H9 (cell line): Measurements from ENCODE around the gene SDR39U1. TPM values are rescaled to one million over a fixed set of nuclear protein-coding genes. Genes with fewer than 3 reads are reported as not detected.

Source experiments
- DNase-seq: peaks from one replicate; pipeline ENCODE4 v3.0.0-alpha.2; 2017
- H2AFZ ChIP-seq: one replicate; pipeline ENCODE4 v1.6.1; 2013; ENCODE audit warnings: mild to moderate bottlenecking, low read length, control low read depth, moderate library complexity
- H2AK5ac ChIP-seq: 2 replicates; pipeline ENCODE4 v1.6.1; 2013; ENCODE audit warnings: low read length, control low read depth, mixed read lengths; ENCODE audit not compliant: insufficient read length
- H2BK120ac ChIP-seq: one replicate; pipeline ENCODE4 v1.6.1; 2013; ENCODE audit warnings: low read depth, mild to moderate bottlenecking, low read length, control low read depth, inconsistent platforms; ENCODE audit not compliant: poor library complexity, severe bottlenecking
- H2BK12ac ChIP-seq: 2 replicates; pipeline ENCODE4 v1.6.1; 2013; ENCODE audit warnings: low read length, control low read depth, mixed read lengths, low read depth; ENCODE audit not compliant: insufficient read length
- H2BK15ac ChIP-seq: 2 replicates; pipeline ENCODE4 v1.6.1; 2013; ENCODE audit warnings: low read depth, low read length, control low read depth
- H2BK20ac ChIP-seq: one replicate; pipeline ENCODE4 v1.6.1; 2013; ENCODE audit warnings: low read depth, mild to moderate bottlenecking, low read length, control low read depth, inconsistent platforms; ENCODE audit not compliant: poor library complexity, severe bottlenecking
- H2BK5ac ChIP-seq: 2 replicates; pipeline ENCODE4 v1.6.1; 2013; ENCODE audit warnings: low read length, control low read depth, mixed read lengths; ENCODE audit not compliant: insufficient read length
- H3K14ac ChIP-seq: 2 replicates; pipeline ENCODE4 v1.6.1; 2013; ENCODE audit warnings: low read length, control low read depth; ENCODE audit not compliant: insufficient read depth
- H3K18ac ChIP-seq: 2 replicates; pipeline ENCODE4 v1.6.1; 2013; ENCODE audit warnings: low read depth, mild to moderate bottlenecking, mixed read lengths, low read length, control low read depth; ENCODE audit not compliant: insufficient read length
- H3K23ac ChIP-seq: 2 replicates; pipeline ENCODE4 v1.6.1; 2013; ENCODE audit warnings: low read length, control low read depth, mixed read lengths, low read depth; ENCODE audit not compliant: insufficient read length
- H3K23me2 ChIP-seq: 2 replicates; pipeline ENCODE4 v1.6.1; 2013; ENCODE audit warnings: low read depth, mild to moderate bottlenecking, mixed read lengths, low read length, control low read depth; ENCODE audit not compliant: insufficient read length, poor library complexity, severe bottlenecking
- H3K27ac ChIP-seq: 2 replicates; pipeline ENCODE4 v1.5.1; 2013; ENCODE audit warnings: low read length, control low read depth, mixed read lengths, low read depth; ENCODE audit not compliant: insufficient read length
- H3K27me3 ChIP-seq: 2 replicates; pipeline ENCODE4 v1.6.1; 2013; ENCODE audit warnings: low read length, control low read depth, inconsistent platforms; ENCODE audit not compliant: insufficient read depth
- H3K4ac ChIP-seq: 2 replicates; pipeline ENCODE4 v1.6.1; 2013; ENCODE audit warnings: low read depth, mild to moderate bottlenecking, control low read depth, inconsistent platforms, low read length, moderate library complexity
- H3K4me1 ChIP-seq: 2 replicates; pipeline ENCODE4 v1.6.1; 2013; ENCODE audit warnings: low read length, control low read depth, inconsistent platforms; ENCODE audit not compliant: insufficient read depth
- H3K4me2 ChIP-seq: 2 replicates; pipeline ENCODE4 v1.6.1; 2013; ENCODE audit warnings: low read length, control low read depth, mixed read lengths; ENCODE audit not compliant: insufficient read length, insufficient read depth
- H3K56ac ChIP-seq: 2 replicates; pipeline ENCODE4 v1.6.1; 2013; ENCODE audit warnings: low read depth, mild to moderate bottlenecking, mixed read lengths, low read length, control low read depth; ENCODE audit not compliant: insufficient read length
- H3K79me1 ChIP-seq: 2 replicates; pipeline ENCODE4 v1.6.1; 2013; ENCODE audit warnings: low read depth, mild to moderate bottlenecking, moderate library complexity, low read length, control low read depth, inconsistent platforms; ENCODE audit not compliant: insufficient read depth, poor library complexity, severe bottlenecking
- H3K79me2 ChIP-seq: 2 replicates; pipeline ENCODE4 v1.6.1; 2013; ENCODE audit warnings: low read length, control low read depth, inconsistent platforms; ENCODE audit not compliant: insufficient read depth
- H3K9ac ChIP-seq: 2 replicates; pipeline ENCODE4 v1.6.1; 2013; ENCODE audit warnings: low read length, control low read depth, mixed read lengths; ENCODE audit not compliant: insufficient read length; ENCODE audit errors: extremely low read depth
- H3K9me3 ChIP-seq: one replicate; pipeline ENCODE4 v1.6.1; 2013; ENCODE audit warnings: low read depth, low read length, inconsistent platforms; ENCODE audit not compliant: control insufficient read depth
- H3T11ph ChIP-seq: one replicate; pipeline ENCODE4 v1.6.1; 2013; ENCODE audit warnings: mild to moderate bottlenecking, low read length, control low read depth, inconsistent platforms
- H4K20me1 ChIP-seq: one replicate; pipeline ENCODE4 v1.6.1; 2013; ENCODE audit not compliant: control insufficient read depth, insufficient read length, insufficient read depth
- H4K5ac ChIP-seq: 2 replicates; pipeline ENCODE4 v1.6.1; 2013; ENCODE audit warnings: low read depth, mild to moderate bottlenecking, mixed read lengths, low read length, control low read depth; ENCODE audit not compliant: insufficient read length
- H4K8ac ChIP-seq: replicated peaks from 2 replicates; pipeline ENCODE4 v1.6.1; 2013; ENCODE audit warnings: low read length, control low read depth, mixed read lengths, low read depth; ENCODE audit not compliant: insufficient read length
- H4K91ac ChIP-seq: 2 replicates; pipeline ENCODE4 v1.6.1; 2013; ENCODE audit warnings: low read depth, mild to moderate bottlenecking, moderate library complexity, mixed read lengths, low read length, control low read depth; ENCODE audit not compliant: insufficient read length
- H3K27ac Mint-ChIP-seq, 3 experiments: 2 replicates in 2 of 3; 3 replicates in 1 of 3; pipeline ENCODE4 v1.8.0; 2020 to 2021; ENCODE audit warnings: mixed read lengths in 3 of 3, mild to moderate bottlenecking in 1 of 3, moderate library complexity in 1 of 3
- H3K27me3 Mint-ChIP-seq: 2 replicates; pipeline ENCODE4 v1.8.0; 2021; ENCODE audit warnings: low read depth, mild to moderate bottlenecking, moderate library complexity, mixed read lengths
- H3K36me3 Mint-ChIP-seq, 3 experiments: 2 replicates in 2 of 3; 3 replicates in 1 of 3; pipeline ENCODE4 v1.8.0; 2020 to 2021; ENCODE audit warnings: low read depth in 3 of 3, mixed read lengths in 3 of 3; ENCODE audit not compliant: insufficient read depth in 1 of 3
- H3K4me1 Mint-ChIP-seq, 2 experiments: 2 replicates each; pipeline ENCODE4 v1.8.0; 2020; ENCODE audit warnings: mixed read lengths in 2 of 2
- H3K4me3 Mint-ChIP-seq, 2 experiments: 2 replicates in 1 of 2; 3 replicates in 1 of 2; pipeline ENCODE4 v1.8.0; 2020 to 2021; ENCODE audit warnings: mild to moderate bottlenecking in 2 of 2, mixed read lengths in 2 of 2, moderate library complexity in 1 of 2
- H3K9me3 Mint-ChIP-seq, 2 experiments: 2 replicates in 1 of 2; 3 replicates in 1 of 2; pipeline ENCODE4 v1.8.0; 2020; ENCODE audit warnings: mild to moderate bottlenecking in 2 of 2, mixed read lengths in 2 of 2, moderate library complexity in 1 of 2
- CTCF ChIP-seq: fragments of 200-600 bp; sonication (generic); conservative IDR thresholded peaks from 3 replicates; pipeline ENCODE4 v1.8.0; 2021; ENCODE audit warnings: antibody characterized with exemption, mild to moderate bottlenecking
- WGBS: extraction: QIAGEN DNeasy Blood & Tissue Kit; methylation state at CpG from one replicate; pipeline ENCODE4 v1.1.7; 2013; ENCODE audit warnings: missing lambda C conversion rate, low lambda C conversion rate, mixed read lengths; ENCODE audit not compliant: insufficient read length; ENCODE audit errors: extremely low coverage; 5-methylcytosine and 5-hydroxymethylcytosine counted together
- total RNA-seq: library from RNA; stranded (reverse); gene quantifications from 2 replicates; pipeline ENCODE4 v1.2.1, GENCODE V29; 2021

SDR39U1 gene
- total RNA-seq, 1 experiment from 2014 or later, result 56.2 TPM

- Histone ChIP-seq H4K20me1 (no peaks in the 10 kb centered on the region), H3K79me2 (no peaks in the 10 kb centered on the region), H3K27ac (no peak overlapping the region), H2BK120ac (no peak overlapping the region), H3K4ac (no peak overlapping the region), H4K5ac (no peak overlapping the region), H3K4me1 (no peaks in the 10 kb centered on the region), H2AFZ (no peak overlapping the region), H3K9me3 (no peaks in the 10 kb centered on the region), H3T11ph (no peak overlapping the region), H2BK12ac (no peak overlapping the region), H2BK15ac (no peak overlapping the region), H3K18ac (no peak overlapping the region), H4K8ac (no peak overlapping the region), H3K4me2 (no peak overlapping the region), H4K91ac (no peak overlapping the region), H3K23me2 (peaks cover 2% of the 10 kb centered on the region), H3K79me1 (no peaks in the 10 kb centered on the region), H3K9ac (no peak overlapping the region), H3K14ac (no peak overlapping the region), H2BK5ac (no peak overlapping the region), H3K23ac (no peak overlapping the region), H3K27me3 (no peaks in the 10 kb centered on the region), H3K56ac (no peak overlapping the region), H2BK20ac (no peak overlapping the region), H2AK5ac (no peak overlapping the region)
- Mint-ChIP-seq H3K27me3 (peaks cover 9% of the 10 kb centered on the region), H3K36me3 (no peaks in the 10 kb centered on the region), H3K9me3 (no peaks in the 10 kb centered on the region), H3K27ac (no peak overlapping the region), H3K4me1 (peaks cover 31 to 33% of the 10 kb centered on the region in 2 experiments), H3K4me3 (no peak overlapping the region)
- WGBS, result no CpG with 5 or more reads among the region's 3 CpGs
- DNase-seq, result no peak
- TF ChIP-seq CTCF, result no peak
These were observed 48.3 kb downstream of the SDR39U1 start for GRCh38 chr14:24394275-24394674.
